ENCODE measurements around the gene IRGC. TPM values are rescaled to one million over a fixed set of nuclear protein-coding genes. Genes with fewer than 3 reads are reported as not detected.

The IRGC gene
- total RNA-seq, 1 experiment from 2014 or later: not detected

GRCh38 chr19:43682824-43683661, 32.8 kb upstream of the IRGC start:
- no peak overlapping the region for H3K27ac Mint-ChIP-seq (ENCODE audit: unreplicated experiment)
- CTCF ChIA-PET: interaction anchor here (0.8 kb wide), 1 partner anchor 14 kb away, joined by 3 read pairs; no protein-coding TSS in a partner anchor

DNA sequence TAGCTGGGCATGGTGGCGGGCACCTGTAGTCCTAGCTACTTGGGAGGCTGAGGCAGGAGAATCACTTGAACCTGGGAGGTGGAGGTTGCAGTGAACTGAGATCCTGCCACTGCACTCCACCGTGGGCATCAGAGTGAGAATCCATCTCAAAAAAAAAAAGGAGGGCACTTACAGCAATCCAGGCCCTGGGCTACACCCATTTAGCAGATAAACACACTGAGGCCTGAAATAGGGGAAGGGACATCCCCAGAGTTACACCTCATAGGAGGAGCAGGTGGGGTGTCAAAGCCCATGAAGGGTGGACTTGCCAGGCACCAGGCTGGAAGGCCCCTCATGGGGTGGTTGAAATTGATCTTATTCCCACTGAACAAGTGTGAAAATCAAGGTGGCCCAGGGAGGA, 32.0 kb upstream of the IRGC start:
- no peak for DNase-seq
- TF ChIP-seq, protein P1, sequence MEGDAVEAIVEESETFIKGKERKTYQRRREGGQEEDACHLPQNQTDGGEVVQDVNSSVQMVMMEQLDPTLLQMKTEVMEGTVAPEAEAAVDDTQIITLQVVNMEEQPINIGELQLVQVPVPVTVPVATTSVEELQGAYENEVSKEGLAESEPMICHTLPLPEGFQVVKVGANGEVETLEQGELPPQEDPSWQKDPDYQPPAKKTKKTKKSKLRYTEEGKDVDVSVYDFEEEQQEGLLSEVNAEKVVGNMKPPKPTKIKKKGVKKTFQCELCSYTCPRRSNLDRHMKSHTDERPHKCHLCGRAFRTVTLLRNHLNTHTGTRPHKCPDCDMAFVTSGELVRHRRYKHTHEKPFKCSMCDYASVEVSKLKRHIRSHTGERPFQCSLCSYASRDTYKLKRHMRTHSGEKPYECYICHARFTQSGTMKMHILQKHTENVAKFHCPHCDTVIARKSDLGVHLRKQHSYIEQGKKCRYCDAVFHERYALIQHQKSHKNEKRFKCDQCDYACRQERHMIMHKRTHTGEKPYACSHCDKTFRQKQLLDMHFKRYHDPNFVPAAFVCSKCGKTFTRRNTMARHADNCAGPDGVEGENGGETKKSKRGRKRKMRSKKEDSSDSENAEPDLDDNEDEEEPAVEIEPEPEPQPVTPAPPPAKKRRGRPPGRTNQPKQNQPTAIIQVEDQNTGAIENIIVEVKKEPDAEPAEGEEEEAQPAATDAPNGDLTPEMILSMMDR (IDR thresholded peaks at IDR 0.05; ENCODE audit: unreplicated experiment): no peak
- Mint-ChIP-seq H3K4me3 (ENCODE audit: low read depth, unreplicated experiment) (no peak overlapping the region), H3K27ac (ENCODE audit: unreplicated experiment) (no peak overlapping the region), H3K27me3 (ENCODE audit: unreplicated experiment) (no peaks in the 10 kb centered on the region), H3K36me3 (ENCODE audit: insufficient read depth, unreplicated experiment) (no peaks in the 10 kb centered on the region), H3K4me1 (ENCODE audit: low read depth, unreplicated experiment) (peaks cover 18% of the 10 kb centered on the region), H3K9me3 (ENCODE audit: low read depth, unreplicated experiment) (no peaks in the 10 kb centered on the region)
- intact Hi-C loops (cut with micrococcal nuclease; ENCODE audit: unreplicated experiment): no loop called here
- CTCF ChIA-PET: interaction anchor here (0.8 kb wide), 1 partner anchor 15 kb away, joined by 3 read pairs; no protein-coding TSS in a partner anchor
- BruUV-seq (replicated peaks): no TSS peak

More at GRCh38 chr19:43682824-43683661, 32.8 kb upstream of the IRGC start:
- no TSS peak for BruUV-seq (replicated peaks)
- peaks cover 18% of the 10 kb centered on the region for H3K4me1 Mint-ChIP-seq (ENCODE audit: low read depth, unreplicated experiment)
- TF ChIP-seq, protein P1 (IDR thresholded peaks at IDR 0.05; ENCODE audit: unreplicated experiment): no peak
- intact Hi-C loops (cut with micrococcal nuclease; ENCODE audit: unreplicated experiment): no loop called here
- H3K9me3 Mint-ChIP-seq (ENCODE audit: low read depth, unreplicated experiment): no peaks in the 10 kb centered on the region
- H3K4me3 Mint-ChIP-seq (ENCODE audit: low read depth, unreplicated experiment): no peak overlapping the region
- H3K27me3 Mint-ChIP-seq (ENCODE audit: unreplicated experiment): no peaks in the 10 kb centered on the region
- no peak for DNase-seq
- no peaks in the 10 kb centered on the region for H3K36me3 Mint-ChIP-seq (ENCODE audit: insufficient read depth, unreplicated experiment)

DNA sequence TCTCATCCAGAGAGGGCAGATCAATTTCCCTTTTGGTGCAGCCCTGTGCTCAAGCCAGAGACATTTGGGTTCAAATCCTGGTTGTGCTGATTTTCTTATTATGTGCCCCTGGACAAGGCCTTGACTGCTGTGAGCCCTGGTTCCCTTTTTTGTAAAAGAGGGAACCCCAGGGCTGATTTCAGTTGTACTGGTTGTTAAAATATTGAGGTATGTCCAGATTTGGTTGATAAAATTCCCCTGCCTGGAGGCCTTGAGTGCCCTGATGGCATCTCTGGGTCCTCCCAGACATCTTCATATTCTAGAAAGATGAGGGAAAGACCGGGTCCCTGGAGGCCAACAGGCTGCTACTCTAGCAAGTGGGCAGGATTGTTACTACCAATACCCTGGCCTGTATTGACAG, 31.6 kb upstream of the IRGC start:
- H3K36me3 Mint-ChIP-seq (ENCODE audit: insufficient read depth, unreplicated experiment): no peaks in the 10 kb centered on the region
- no TSS peak for BruUV-seq (replicated peaks)
- no peak overlapping the region for H3K4me3 Mint-ChIP-seq (ENCODE audit: low read depth, unreplicated experiment)
- no peaks in the 10 kb centered on the region for H3K27me3 Mint-ChIP-seq (ENCODE audit: unreplicated experiment)
- H3K27ac Mint-ChIP-seq (ENCODE audit: unreplicated experiment): no peak overlapping the region
- CTCF ChIA-PET: no interaction called here
- DNase-seq: no peak
- intact Hi-C loops (cut with micrococcal nuclease; ENCODE audit: unreplicated experiment): no loop called here
- no peaks in the 10 kb centered on the region for H3K9me3 Mint-ChIP-seq (ENCODE audit: low read depth, unreplicated experiment)
- H3K4me1 Mint-ChIP-seq (ENCODE audit: low read depth, unreplicated experiment): peaks cover 18% of the 10 kb centered on the region
- TF ChIP-seq, protein P1 (IDR thresholded peaks at IDR 0.05; ENCODE audit: unreplicated experiment): no peak

- DNase-seq: no peak
- Mint-ChIP-seq H3K9me3 (ENCODE audit: low read depth, unreplicated experiment) (peaks cover 7% of the 10 kb centered on the region), H3K4me1 (ENCODE audit: low read depth, unreplicated experiment) (peaks cover 18% of the 10 kb centered on the region), H3K27me3 (ENCODE audit: unreplicated experiment) (no peaks in the 10 kb centered on the region), H3K4me3 (ENCODE audit: low read depth, unreplicated experiment) (no peak overlapping the region), H3K27ac (ENCODE audit: unreplicated experiment) (no peak overlapping the region), H3K36me3 (ENCODE audit: insufficient read depth, unreplicated experiment) (no peaks in the 10 kb centered on the region)
- intact Hi-C loops (cut with micrococcal nuclease; ENCODE audit: unreplicated experiment): no loop called here
- CTCF ChIA-PET: interaction anchor here (0.6 to 2.0 kb wide), 7 partner anchors 8 to 249 kb away, joined by 3 to 31 read pairs (median 4); partner anchors contain the start of gene PLAUR
- TF ChIP-seq, protein P1 (IDR thresholded peaks at IDR 0.05; ENCODE audit: unreplicated experiment): no peak
- no TSS peak for BruUV-seq (replicated peaks)
Observed at GRCh38 chr19:43687660-43687997, 28.2 kb upstream of the IRGC start.

All from Calu3 (cell line).